Islet of Langerhans (tissue), 1 donor: ENCODE results near the gene RALGPS1.

ENCODE experiments used
- FAIRE-seq: peaks from one replicate; lab custom pipeline; 2011; peaks lifted over from hg19 to GRCh38; lab: Jason Lieb, UNC

The RALGPS1 gene

GRCh38 chr9:127022913-127023660 lies 108.5 kb downstream of the RALGPS1 start:
- no peak for FAIRE-seq

- FAIRE-seq = no peak
These were observed 110.5 kb downstream of the RALGPS1 start for GRCh38 chr9:127025042-127025441.

GRCh38 chr9:127027694-127028093 lies 113.1 kb downstream of the RALGPS1 start:
- FAIRE-seq = no peak

- FAIRE-seq = no peak
These were observed 115.0 kb downstream of the RALGPS1 start for GRCh38 chr9:127029548-127029947.

- no peak for FAIRE-seq
These were observed 116.5 kb downstream of the RALGPS1 start for GRCh38 chr9:127030814-127031740.

GRCh38 chr9:127032256-127032655 lies 117.7 kb downstream of the RALGPS1 start:
- FAIRE-seq = no peak

GRCh38 chr9:127033061-127033460 lies 118.5 kb downstream of the RALGPS1 start:
- no peak for FAIRE-seq

- no peak for FAIRE-seq
These were observed 119.2 kb downstream of the RALGPS1 start for GRCh38 chr9:127033789-127034188.

- FAIRE-seq = no peak
These were observed 120.1 kb downstream of the RALGPS1 start for GRCh38 chr9:127034691-127035090.

GRCh38 chr9:127035423-127035822 lies 120.8 kb downstream of the RALGPS1 start:
- no peak for FAIRE-seq

- FAIRE-seq = no peak
These were observed 121.4 kb downstream of the RALGPS1 start for GRCh38 chr9:127035948-127036347.

GRCh38 chr9:127036437-127036836 lies 121.9 kb downstream of the RALGPS1 start:
- no peak for FAIRE-seq

- FAIRE-seq = no peak
These were observed 123.9 kb downstream of the RALGPS1 start for GRCh38 chr9:127038531-127038930.

GRCh38 chr9:127039492-127039891 lies 124.9 kb downstream of the RALGPS1 start:
- no peak for FAIRE-seq

GRCh38 chr9:127045148-127045547 lies 130.6 kb downstream of the RALGPS1 start:
- no peak for FAIRE-seq

GRCh38 chr9:127047971-127048370 lies 133.4 kb downstream of the RALGPS1 start:
- no peak for FAIRE-seq

GRCh38 chr9:127049044-127049443 lies 134.5 kb downstream of the RALGPS1 start:
- no peak for FAIRE-seq

- FAIRE-seq = no peak
These were observed 135.0 kb downstream of the RALGPS1 start for GRCh38 chr9:127049581-127049980.

- no peak for FAIRE-seq
These were observed 135.6 kb downstream of the RALGPS1 start for GRCh38 chr9:127050152-127050551.

- FAIRE-seq = no peak
These were observed 136.0 kb downstream of the RALGPS1 start for GRCh38 chr9:127050591-127051001.

GRCh38 chr9:127051881-127052595 lies 137.5 kb downstream of the RALGPS1 start:
- no peak for FAIRE-seq

GRCh38 chr9:127053057-127053821 lies 138.7 kb downstream of the RALGPS1 start:
- no peak for FAIRE-seq
